Panc1 (cell line): Measurements from ENCODE around the gene SPRN. TPM values are rescaled to one million over a fixed set of nuclear protein-coding genes. Genes with fewer than 3 reads are reported as not detected.

Experiments
- ATAC-seq: fragments of 200-7000 bp; cut with Tn5 transposase; 2 replicates; pipeline ENCODE4 v1.9.1; 2020; ENCODE audit warnings: mild to moderate bottlenecking, moderate library complexity
- BruUV-seq: library from RNA; stranded (reverse); fragments of 400-500 nt; replicated peaks from 2 replicates; lab custom pipeline; 2021; lab: Mats Ljungman, UMichigan
- CTCF ChIA-PET: fragments of 300-600 bp; sonication (Branson Sonifier 250); formaldehyde crosslinking; loops from one replicate; lab custom pipeline; 2022; ENCODE audit warnings: antibody characterized with exemption; lab: Charles Lee
- POLR2A ChIA-PET: fragments of 300-600 bp; sonication (Branson Sonifier 250); formaldehyde crosslinking; loops from one replicate; lab custom pipeline; 2022; ENCODE audit warnings: antibody characterized with exemption; lab: Charles Lee
- DNase-seq: peaks from one replicate; pipeline ENCODE4 v3.0.0-alpha.2; 2010; ENCODE audit warnings: low read depth, low spot score
- H3K27ac ChIP-seq: 2 replicates; pipeline ENCODE4 v1.5.1; 2011; ENCODE audit warnings: mild to moderate bottlenecking, low read length, inconsistent platforms
- H3K27me3 ChIP-seq: fragments of 200-500 bp; sonication (Bioruptor generic); 2 replicates; pipeline ENCODE4 v1.6.0; 2014; ENCODE audit warnings: low read length, inconsistent platforms; ENCODE audit not compliant: control insufficient read depth, insufficient read depth
- H3K36me3 ChIP-seq: fragments of 200-500 bp; sonication (Bioruptor generic); 2 replicates; pipeline ENCODE4 v1.5.1; 2014; ENCODE audit warnings: inconsistent platforms, mild to moderate bottlenecking, low read length, moderate library complexity; ENCODE audit not compliant: control insufficient read depth, insufficient read depth
- H3K4me1 ChIP-seq: 2 replicates; pipeline ENCODE4 v1.5.1; 2011; ENCODE audit warnings: inconsistent platforms, mild to moderate bottlenecking, low read length, moderate library complexity; ENCODE audit not compliant: control insufficient read depth, insufficient read depth
- H3K4me3 ChIP-seq, 2 experiments: 2 replicates each; pipeline ENCODE4 v1.5.1; 2011 to 2012; ENCODE audit warnings: low read depth in 2 of 2, low read length in 2 of 2, mild to moderate bottlenecking in 2 of 2, inconsistent platforms in 1 of 2, moderate library complexity in 1 of 2
- H3K9me3 ChIP-seq: fragments of 200-500 bp; sonication (Bioruptor generic); 2 replicates; pipeline ENCODE4 v1.5.1; 2014; ENCODE audit warnings: low read depth, mild to moderate bottlenecking, inconsistent platforms, low read length, moderate library complexity; ENCODE audit not compliant: control insufficient read depth, insufficient read depth
- POLR2AphosphoS5 ChIP-seq: IDR thresholded peaks from 2 replicates; pipeline ENCODE4 v1.6.1; 2012; ENCODE audit warnings: mild to moderate bottlenecking, low read depth, low read length, moderate library complexity
- SIN3A ChIP-seq: IDR thresholded peaks from 2 replicates; pipeline ENCODE4 v1.6.1; 2012; ENCODE audit warnings: low read depth, mild to moderate bottlenecking, low read length, moderate library complexity, borderline replicate concordance; ENCODE audit not compliant: insufficient read depth
- TCF7L2 ChIP-seq: IDR thresholded peaks from 2 replicates; pipeline ENCODE4 v1.6.1; 2011; ENCODE audit warnings: mild to moderate bottlenecking, low read depth, low read length, inconsistent platforms
- in situ Hi-C: cut with HindIII; loops from 2 replicates; pipeline ENCODE4 v1.10.0; 2016; ENCODE audit warnings: low sequenced_read_pairs, low pct_unique_long_range_greater_than_20kb
- intact Hi-C: fragments of 100-400 bp; cut with micrococcal nuclease; formaldehyde crosslinking; loops from one replicate; pipeline ENCODE4 v1.10.0; 2022; ENCODE audit not compliant: unreplicated experiment
- total RNA-seq: library from RNA; stranded (reverse); gene quantifications from one replicate; pipeline ENCODE4 v1.2.1, GENCODE V29; 2021; ENCODE audit not compliant: unreplicated experiment
- TF ChIP-seq, protein P1 (sequence below), 2 experiments: IDR thresholded peaks; 2 replicates each; pipeline ENCODE4 v1.6.1; 2011 to 2012; ENCODE audit warnings: low read depth in 2 of 2, control low read depth in 1 of 2, low read length in 1 of 2, mild to moderate bottlenecking in 1 of 2, moderate library complexity in 1 of 2; ENCODE audit not compliant: insufficient read depth in 1 of 2
- TF ChIP-seq, protein P2 (sequence below): fragments of 450-650 bp; IDR thresholded peaks from 2 replicates; pipeline ENCODE4 v1.5.1; 2017; ENCODE audit warnings: mild to moderate bottlenecking

The SPRN gene
- total RNA-seq, 1 experiment from 2014 or later, result 0.64 TPM

DNA sequence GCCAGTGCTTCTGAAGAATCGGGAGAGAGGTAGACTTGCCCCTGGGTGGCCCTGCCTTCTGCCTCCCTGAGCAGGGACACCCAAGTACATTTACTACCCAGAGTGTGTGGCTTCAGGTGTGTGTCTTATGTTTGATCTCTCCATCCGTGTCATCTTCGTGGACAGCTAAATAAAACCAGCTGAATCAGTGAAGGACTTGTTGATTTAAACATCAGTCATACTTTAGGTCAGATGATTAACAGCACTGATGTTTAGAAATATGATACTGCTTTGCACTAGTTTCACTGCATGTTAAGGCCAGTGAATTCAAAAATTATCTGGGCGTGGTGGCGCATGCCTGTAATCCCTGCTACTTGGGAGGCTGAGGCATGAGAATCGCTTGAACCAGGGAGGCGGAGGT is 26.5 kb downstream of the SPRN start:
- in situ Hi-C loops, result no loop called here
- ChIA-PET POLR2A (no interaction called here), CTCF (no interaction called here)
- Histone ChIP-seq H3K4me1 (peaks cover 13% of the 10 kb centered on the region), H3K27ac (no peak overlapping the region), H3K27me3 (no peaks in the 10 kb centered on the region), H3K36me3 (peaks cover 7% of the 10 kb centered on the region), H3K9me3 (no peaks in the 10 kb centered on the region), H3K4me3 (no peak overlapping the region)
- no TSS peak for BruUV-seq
- TF ChIP-seq SIN3A, result no peak
- no peak for TF ChIP-seq POLR2AphosphoS5
- TF ChIP-seq, protein P1, sequence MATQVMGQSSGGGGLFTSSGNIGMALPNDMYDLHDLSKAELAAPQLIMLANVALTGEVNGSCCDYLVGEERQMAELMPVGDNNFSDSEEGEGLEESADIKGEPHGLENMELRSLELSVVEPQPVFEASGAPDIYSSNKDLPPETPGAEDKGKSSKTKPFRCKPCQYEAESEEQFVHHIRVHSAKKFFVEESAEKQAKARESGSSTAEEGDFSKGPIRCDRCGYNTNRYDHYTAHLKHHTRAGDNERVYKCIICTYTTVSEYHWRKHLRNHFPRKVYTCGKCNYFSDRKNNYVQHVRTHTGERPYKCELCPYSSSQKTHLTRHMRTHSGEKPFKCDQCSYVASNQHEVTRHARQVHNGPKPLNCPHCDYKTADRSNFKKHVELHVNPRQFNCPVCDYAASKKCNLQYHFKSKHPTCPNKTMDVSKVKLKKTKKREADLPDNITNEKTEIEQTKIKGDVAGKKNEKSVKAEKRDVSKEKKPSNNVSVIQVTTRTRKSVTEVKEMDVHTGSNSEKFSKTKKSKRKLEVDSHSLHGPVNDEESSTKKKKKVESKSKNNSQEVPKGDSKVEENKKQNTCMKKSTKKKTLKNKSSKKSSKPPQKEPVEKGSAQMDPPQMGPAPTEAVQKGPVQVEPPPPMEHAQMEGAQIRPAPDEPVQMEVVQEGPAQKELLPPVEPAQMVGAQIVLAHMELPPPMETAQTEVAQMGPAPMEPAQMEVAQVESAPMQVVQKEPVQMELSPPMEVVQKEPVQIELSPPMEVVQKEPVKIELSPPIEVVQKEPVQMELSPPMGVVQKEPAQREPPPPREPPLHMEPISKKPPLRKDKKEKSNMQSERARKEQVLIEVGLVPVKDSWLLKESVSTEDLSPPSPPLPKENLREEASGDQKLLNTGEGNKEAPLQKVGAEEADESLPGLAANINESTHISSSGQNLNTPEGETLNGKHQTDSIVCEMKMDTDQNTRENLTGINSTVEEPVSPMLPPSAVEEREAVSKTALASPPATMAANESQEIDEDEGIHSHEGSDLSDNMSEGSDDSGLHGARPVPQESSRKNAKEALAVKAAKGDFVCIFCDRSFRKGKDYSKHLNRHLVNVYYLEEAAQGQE (IDR thresholded peaks at IDR 0.05; ENCODE audit: insufficient read depth in 1 of 2, low read depth in 2 of 2, low read length in 1 of 2), result no peak
- TF ChIP-seq TCF7L2, result no peak
- TF ChIP-seq, protein P2, sequence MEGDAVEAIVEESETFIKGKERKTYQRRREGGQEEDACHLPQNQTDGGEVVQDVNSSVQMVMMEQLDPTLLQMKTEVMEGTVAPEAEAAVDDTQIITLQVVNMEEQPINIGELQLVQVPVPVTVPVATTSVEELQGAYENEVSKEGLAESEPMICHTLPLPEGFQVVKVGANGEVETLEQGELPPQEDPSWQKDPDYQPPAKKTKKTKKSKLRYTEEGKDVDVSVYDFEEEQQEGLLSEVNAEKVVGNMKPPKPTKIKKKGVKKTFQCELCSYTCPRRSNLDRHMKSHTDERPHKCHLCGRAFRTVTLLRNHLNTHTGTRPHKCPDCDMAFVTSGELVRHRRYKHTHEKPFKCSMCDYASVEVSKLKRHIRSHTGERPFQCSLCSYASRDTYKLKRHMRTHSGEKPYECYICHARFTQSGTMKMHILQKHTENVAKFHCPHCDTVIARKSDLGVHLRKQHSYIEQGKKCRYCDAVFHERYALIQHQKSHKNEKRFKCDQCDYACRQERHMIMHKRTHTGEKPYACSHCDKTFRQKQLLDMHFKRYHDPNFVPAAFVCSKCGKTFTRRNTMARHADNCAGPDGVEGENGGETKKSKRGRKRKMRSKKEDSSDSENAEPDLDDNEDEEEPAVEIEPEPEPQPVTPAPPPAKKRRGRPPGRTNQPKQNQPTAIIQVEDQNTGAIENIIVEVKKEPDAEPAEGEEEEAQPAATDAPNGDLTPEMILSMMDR, result no peak
- intact Hi-C loops, result no loop called here
- DNase-seq, result no peak
- ATAC-seq, result no peak

DNA sequence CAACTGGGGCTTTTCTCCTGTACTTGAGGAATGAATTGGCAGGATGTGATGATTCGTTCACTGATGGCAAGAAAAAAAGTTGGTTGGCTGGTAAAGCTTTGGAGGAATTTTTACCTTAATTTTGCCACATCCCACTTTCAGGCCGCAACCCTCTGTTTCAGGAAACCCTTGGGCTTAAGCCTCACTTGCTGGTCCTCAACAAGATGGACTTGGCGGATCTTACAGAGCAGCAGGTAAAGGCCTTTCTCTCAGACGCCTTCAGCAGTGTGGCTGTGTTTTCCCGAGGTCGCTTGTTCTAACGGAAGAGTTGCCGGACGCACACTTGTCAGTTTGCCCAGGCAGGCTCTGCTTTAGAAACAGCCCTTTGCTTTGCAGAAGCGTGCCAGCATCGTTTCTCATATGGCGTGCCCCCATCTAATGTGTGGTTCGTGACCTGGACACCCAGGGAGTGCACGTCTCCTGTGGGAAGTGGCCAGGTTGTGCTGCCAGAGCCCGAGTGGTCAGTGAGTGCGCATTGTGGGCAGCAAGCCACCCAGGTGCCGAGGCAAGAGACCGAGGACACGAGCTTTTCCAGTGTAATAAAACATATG is 28.3 kb downstream of the SPRN start:
- Histone ChIP-seq H3K36me3 (peaks cover 7% of the 10 kb centered on the region), H3K27ac (no peak overlapping the region), H3K4me3 (no peak overlapping the region), H3K4me1 (peaks cover 13% of the 10 kb centered on the region), H3K27me3 (no peaks in the 10 kb centered on the region), H3K9me3 (no peaks in the 10 kb centered on the region)
- intact Hi-C loops (no loop called here), in situ Hi-C loops (no loop called here)
- DNase-seq, result no peak
- ChIA-PET POLR2A (no interaction called here), CTCF (no interaction called here)
- no peak for ATAC-seq
- BruUV-seq, result no TSS peak
- TF ChIP-seq, protein P2, result no peak
- TF ChIP-seq, protein P1 (IDR thresholded peaks at IDR 0.05; ENCODE audit: insufficient read depth in 1 of 2, low read depth in 2 of 2, low read length in 1 of 2), result no peak
